NCI-H2081 (cell line): ENCODE data around the gene LONRF2.

Experiments
- DNase-seq, 2 experiments: peaks; one replicate each; lab custom pipeline; 2025; lab: John Stamatoyannopoulos, UW

The LONRF2 gene

DNA sequence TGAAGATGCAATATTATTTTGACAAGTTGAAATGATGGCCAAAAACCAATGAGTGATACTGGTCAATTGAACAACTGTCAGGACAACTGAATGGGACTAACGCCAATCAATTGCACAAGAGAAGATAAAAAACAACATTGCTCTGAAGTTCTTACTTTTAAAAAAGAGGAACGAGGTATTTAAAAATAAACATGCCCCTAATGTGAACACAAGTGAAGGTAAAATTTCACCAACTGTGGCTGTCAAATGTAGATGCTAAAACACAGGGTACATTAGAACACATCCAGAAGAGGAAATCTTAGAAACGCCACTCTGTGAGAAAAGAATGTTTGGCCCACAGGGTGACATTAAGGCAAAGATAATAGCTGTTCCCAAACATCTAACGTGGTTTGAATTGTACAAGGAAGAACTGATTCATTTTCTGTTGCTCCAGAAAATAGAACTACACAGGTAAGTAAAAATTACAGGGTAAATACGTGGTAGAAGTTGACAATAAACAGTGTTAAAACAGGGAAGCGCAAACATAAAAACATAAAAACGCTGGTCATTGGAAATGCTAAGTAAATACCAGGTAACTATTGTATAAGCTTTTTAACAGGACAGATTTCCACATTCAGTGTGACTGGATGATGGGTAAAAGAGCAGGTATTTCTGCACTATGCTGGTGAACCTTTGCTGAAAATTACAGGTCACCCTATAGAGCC, 20.3 kb downstream of the LONRF2 start:
- peak in 1 of 2 experiments; percentile 51 for DNase-seq

- no peak for DNase-seq
Measured at GRCh38 chr2:100299548-100299947, 22.8 kb downstream of the LONRF2 start.

DNA sequence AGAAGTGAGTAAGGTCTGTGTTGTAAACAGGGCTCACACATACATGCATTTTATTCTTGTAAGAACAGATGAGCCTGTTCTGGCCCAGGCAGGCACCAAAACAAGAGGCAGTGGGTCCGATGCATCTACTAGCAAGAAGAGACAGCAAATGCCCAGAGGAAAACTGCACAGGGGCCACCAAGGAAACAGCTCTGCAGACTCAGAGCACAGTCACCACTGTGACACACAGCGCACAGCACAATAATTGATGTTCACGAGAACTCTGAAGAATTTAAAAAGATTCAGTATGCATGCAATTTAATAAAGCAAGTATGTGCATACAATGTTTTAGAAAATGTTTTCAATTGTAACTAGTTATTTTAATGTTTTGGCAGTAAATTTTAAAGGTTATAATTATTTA, 24.8 kb downstream of the LONRF2 start:
- no peak for DNase-seq

- DNase-seq = no peak
Measured at GRCh38 chr2:100294162-100294497, 28.2 kb downstream of the LONRF2 start.

DNA sequence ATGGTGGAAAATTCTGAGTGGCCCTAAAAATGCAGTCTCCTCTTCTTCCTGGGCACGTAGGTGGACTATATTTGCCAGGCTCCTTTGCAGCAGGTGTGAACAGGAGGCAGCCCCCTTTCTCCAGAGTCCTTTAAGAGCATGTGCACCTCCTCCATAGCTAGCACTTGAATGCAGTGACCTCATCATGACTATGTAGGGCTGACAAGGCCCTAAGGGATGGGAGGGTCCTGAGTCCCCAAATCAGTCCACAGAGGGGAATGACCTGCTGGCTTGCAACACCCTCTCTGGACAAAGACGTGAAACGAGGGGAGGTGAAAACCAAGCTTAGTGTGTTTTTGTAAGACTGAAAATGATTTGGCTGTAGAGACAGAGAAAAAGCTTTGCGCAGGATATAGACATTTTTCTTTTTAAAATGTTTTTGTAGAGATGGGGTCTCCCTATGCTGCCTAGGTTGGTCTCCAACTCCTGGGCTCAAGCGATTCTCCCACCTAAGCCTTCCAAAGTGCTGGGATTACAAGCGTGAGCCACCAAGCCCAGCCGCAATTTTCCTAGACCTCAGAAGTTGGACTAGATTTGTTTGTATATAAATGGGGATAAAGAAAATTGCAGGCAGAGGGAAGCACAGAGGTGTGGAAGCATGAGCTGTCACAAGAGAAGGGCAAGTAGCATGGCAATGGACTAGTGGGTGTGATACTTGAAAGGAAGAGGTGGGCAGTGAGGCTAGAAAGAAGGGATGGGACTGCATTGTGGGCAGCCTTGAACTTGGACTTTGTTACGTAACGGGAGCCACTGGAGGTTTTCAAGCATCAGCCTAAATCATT, 28.8 kb downstream of the LONRF2 start:
- DNase-seq = no peak

GRCh38 chr2:100292022-100292580, 30.2 kb downstream of the LONRF2 start:
- DNase-seq = no peak

- DNase-seq = no peak
Measured at GRCh38 chr2:100291152-100291970, 30.9 kb downstream of the LONRF2 start.

DNA sequence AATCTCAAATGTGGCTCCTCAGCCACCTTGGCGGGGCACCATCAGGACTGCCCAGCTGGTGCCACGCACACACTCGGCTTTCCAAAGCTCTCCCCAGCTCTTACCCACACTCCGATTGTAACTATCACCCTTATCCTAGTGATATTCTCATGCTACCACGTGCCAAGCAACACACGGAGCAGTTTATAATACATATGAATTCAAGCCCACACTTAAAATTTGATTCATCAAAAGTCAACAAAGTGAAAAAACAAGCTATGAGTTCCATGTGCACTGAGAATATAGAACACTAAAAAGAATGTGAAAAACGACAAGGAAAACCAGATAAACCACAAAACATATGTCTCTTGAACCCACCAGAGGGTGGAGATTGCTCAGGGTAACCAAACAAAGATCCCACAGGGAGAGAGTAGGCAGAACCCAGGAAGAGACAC, 31.6 kb downstream of the LONRF2 start:
- no peak for DNase-seq

DNA sequence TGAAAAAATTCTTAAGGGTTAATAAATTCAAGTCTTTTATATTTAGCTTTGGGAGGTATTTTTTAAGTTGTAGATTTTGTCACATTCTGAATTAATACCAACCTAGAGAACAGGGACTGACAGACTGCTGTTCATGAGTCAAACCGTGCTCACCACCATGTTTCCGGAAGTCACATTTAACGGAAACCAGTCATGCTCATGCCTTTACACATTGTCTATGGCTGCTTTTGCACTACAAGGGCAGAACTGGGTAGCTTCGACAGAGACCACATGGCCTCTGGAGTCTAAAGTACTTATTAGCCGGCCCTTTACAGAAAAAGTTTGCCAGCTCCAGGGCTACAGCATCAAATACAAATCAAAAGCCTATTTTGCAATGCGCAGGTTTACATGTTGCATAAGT, 33.3 kb downstream of the LONRF2 start:
- DNase-seq = no peak

- DNase-seq = no peak
Measured at GRCh38 chr2:100286318-100286717, 36.0 kb downstream of the LONRF2 start.

DNA sequence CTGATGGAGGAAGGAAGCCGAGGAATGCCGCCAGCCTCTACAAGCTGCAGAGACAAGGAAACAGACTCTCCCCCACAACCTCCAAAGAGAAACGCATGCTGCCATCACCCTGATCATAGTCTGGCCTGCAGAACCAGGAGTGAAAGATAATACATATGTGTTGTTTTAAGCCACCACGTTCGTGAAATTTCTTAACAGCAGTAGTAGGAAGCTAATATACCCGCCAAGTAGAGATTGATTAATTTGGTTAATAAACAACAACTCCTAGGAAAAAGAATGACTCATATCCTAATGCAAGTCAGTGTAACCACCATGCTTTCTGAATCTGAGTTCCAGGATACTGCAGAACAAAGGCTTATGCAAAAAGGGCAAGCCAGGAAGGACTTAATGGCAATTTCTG, 36.6 kb downstream of the LONRF2 start:
- no peak for DNase-seq

DNA sequence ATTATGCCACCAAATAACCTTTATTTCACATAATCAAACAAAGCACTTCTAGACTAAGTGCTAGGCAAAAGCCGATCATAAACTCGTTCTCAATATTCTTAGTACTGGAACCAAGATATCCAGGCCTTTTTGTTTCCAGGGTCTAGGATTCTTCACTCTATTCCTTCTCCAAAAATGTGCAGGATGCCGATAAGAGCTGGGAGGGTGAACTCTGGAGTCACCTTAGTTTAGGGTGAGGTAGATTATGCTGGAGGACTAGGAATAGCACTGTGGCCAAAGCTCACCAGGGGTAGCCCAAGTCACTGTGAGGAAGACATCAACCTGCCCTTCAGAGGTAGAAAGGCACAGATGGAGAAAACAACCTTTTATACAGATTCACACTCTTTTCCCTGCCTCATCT, 37.3 kb downstream of the LONRF2 start:
- no peak for DNase-seq

DNA sequence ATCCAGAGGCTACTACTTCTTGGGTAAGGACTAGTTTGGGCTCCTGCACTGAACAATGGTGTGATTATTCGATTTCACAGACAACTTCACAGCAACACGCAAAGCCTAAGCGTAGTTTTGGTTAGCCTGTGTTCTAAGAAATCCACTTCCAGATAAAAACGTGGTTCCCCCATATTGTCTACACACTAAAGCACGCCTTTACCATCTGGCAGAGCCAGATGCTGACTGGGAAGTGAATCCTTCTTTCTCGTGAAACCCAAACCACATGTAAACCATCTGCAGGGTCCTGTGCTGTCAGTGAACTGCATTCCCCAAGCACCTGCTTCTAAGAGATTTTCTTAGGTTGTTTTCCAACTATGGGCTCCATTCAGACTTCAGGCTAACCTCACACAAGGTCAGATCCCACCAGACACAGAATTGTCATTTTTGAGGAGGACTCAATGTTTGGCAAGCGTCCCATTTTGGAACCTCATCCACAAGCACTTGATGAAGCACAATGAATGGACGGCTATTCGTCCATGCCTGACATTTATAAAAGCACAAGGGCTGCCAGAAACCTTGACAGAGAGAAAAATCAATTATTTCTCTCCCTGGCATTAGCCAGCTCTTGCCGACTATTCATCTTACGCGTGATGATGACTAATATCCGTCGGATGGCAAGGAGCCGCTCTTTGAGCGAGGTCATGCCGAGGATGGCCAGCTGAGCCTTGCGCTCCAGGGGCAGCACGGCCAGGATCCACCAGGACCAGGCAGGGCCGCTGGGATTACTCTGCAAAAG, 38.4 kb downstream of the LONRF2 start:
- DNase-seq = no peak

DNA sequence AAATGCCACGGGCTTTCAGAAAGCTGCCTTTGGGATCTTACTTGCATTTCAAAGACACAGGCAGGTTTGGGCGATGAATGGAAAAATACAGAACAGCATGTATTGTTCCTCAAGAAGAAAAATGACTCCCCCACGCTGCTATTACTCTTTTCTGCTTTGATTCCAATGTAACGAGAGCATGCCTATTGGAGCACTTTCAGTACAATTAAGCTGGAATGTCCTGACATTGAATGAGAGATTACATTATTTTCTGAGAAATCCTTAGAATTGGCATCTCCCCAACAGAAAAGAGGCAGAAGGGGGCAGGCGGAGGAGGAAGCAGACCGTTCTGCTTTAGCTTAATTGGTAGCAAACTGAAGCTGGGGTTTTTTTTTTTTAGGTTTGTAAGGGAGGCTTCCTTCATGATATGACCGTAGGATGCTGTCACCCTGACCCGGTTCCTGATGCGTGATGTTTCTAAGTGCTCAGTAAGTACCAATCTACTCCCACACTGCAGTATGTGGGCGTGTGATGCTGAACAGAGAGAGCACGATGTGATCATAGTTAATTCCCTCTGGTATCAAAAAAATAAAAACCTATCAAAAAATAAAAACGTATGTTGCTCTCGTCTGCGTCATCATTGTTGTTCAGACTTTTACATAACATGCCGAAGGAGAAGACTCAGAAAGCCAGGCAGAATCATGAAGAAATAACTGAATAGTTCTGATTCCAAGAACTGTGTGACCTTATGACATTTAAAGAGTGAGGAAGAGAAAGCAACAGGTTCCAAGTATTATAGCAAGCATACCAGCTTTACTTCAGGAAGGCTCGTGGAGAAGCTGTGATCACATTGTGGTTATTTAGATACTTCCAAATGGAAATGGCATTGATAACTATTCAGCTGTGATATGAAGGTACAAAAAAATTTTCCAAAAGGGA, 40.5 kb downstream of the LONRF2 start:
- DNase-seq = no peak

- no peak for DNase-seq
Measured at GRCh38 chr2:100279586-100280534, 42.4 kb downstream of the LONRF2 start.

DNA sequence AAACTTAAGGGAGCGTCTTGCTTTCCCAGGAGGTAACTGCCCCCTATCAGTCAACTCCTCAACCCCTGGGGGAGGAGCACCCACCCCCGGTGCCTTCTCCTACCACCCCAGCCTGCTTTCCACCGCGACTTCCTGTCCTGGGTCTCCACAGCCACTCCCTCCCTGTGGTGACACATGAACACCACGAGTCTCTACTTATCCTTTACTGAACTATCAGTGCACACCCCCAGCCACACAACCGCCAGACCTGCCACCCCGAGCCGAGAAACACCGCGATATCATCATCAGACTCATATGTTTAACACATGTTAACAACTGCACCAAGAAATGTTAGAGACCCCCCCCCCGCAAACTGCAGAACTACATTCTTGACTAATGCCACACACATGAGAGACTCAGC, 43.3 kb downstream of the LONRF2 start:
- no peak for DNase-seq

- DNase-seq = no peak
Measured at GRCh38 chr2:100278501-100278900, 43.8 kb downstream of the LONRF2 start.

DNA sequence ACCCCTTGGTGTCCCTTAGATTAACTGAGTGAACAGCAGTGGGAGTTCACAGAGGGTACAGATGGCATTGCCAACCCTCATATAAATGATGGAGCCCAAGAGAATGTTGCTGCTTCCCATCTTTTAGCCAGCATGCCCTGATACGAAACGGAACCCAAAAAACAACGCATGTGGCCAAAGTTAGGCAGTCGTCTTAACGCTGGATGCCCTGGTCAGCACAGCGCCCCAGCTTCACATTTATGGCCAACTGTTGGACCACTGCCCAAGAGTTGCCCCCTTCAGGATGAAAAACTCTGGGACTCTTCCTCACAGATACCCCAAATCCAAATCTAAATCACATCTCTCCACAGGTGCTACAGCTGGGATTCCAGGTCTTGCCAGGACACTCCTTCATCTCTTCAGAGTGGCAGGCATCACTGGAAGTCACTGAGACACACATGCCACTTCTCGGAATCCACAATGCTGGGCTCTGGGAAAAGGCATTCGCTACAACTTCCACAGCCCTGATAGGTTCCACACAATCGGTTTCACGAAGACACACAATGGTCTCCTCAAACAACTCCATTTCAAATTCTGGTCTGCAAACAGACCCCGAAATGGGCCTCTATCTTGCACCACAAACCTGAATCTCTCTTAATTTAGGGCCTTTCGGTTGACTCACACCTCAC, 44.6 kb downstream of the LONRF2 start:
- no peak for DNase-seq

DNA sequence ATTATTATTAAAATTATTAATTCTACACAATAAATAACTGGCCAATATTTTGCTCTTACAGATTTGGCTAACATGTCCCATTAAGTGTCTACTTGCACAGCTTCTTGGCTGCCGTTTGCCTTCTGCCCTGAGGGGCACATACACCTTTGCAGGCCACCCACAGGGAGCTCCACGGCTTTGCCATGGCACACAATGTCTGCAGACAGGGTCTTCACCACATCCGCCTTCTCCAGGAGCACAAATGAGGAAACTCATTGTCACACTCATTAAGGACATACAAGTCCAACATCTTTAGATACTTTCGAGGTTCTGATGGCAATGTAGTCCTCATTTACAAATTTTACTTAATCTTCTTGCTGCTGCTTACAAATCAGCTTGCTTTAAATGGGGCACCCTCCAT, 45.6 kb downstream of the LONRF2 start:
- DNase-seq = no peak
